HCT116 (cell line): ENCODE measurements around the gene TCF19.

ENCODE experiments used
- ATF3 ChIP-seq: IDR thresholded peaks from 2 replicates; pipeline ENCODE4 v1.6.1; 2012
- CTCF ChIP-seq, 3 experiments: fragments of 200-600 bp in 1 of 3; sonication (generic) in 1 of 3; IDR thresholded peaks in 2 of 3; conservative IDR thresholded peaks in 1 of 3; 2 replicates each; pipeline ENCODE4 v1.5.1; 2012 to 2017; ENCODE audit warnings: low read depth in 2 of 3, low read length in 2 of 3, antibody characterized with exemption in 1 of 3, borderline replicate concordance in 1 of 3, control low read depth in 1 of 3, mild to moderate bottlenecking in 1 of 3, mixed read lengths in 1 of 3, mixed run types in 1 of 3, moderate library complexity in 1 of 3; ENCODE audit not compliant: insufficient read depth in 1 of 3
- POLR2A ChIP-seq: IDR thresholded peaks from 2 replicates; pipeline ENCODE4 v1.7.0; 2011; ENCODE audit warnings: borderline replicate concordance; ENCODE audit not compliant: insufficient read depth, insufficient read length; ENCODE audit errors: extremely low read depth
- POLR2AphosphoS5 ChIP-seq: IDR thresholded peaks from 2 replicates; pipeline ENCODE4 v1.6.1; 2011; ENCODE audit warnings: mild to moderate bottlenecking, low read depth, low read length, moderate library complexity
- SP1 ChIP-seq: IDR thresholded peaks from 2 replicates; pipeline ENCODE4 v1.6.1; 2012; ENCODE audit warnings: low read depth
- ZFX ChIP-seq: fragments of 450-650 bp; IDR thresholded peaks from 2 replicates; pipeline ENCODE4 v1.6.1; 2017
- TF ChIP-seq, protein P1 (sequence below): IDR thresholded peaks from 2 replicates; pipeline ENCODE4 v1.6.1; 2011; ENCODE audit warnings: mild to moderate bottlenecking, low read length, moderate library complexity; ENCODE audit not compliant: insufficient replicate concordance; ENCODE audit errors: extremely low read depth
- TF ChIP-seq, protein P2 (sequence below): IDR thresholded peaks from 2 replicates; pipeline ENCODE4 v1.6.1; 2012

DNA sequence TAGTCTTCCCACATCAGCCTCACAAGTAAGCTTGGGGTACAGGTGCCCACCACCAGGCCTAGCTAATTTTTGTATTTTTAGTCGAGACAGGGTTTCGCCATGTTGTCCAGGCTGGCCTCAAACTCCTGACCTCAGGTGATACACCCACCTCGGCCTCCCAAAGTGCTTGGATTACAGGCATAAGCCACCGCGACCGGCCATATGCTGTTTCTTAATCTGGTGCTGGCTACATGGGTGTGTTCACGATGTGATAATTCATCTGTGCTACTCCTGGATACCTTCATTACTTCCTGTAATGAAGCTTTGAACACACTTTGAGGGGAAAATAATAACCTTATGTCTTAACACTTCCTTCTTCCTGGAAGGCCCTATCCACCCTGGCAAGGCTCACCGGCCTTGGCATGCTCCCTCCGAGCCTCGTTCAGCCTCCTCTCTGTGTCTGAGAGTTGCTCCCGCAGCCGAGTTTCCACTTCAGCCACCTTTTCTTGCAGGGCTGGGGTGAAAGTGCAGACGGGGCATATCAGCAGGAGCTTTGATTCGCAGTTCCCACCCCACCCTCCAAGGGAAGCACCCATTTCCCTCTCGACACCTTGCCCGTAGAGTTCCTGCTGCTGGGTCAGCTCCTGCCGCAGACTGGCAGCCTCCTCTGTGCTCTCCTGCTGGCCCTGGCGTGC lies 14.0 kb upstream of the TCF19 start:
- TF ChIP-seq SP1 = no peak
- TF ChIP-seq CTCF (IDR thresholded peaks at IDR 0.05 in 2 of 3, conservative IDR thresholded peaks at IDR 0.05 in 1 of 3; ENCODE audit: borderline replicate concordance in 1 of 3, insufficient read depth in 1 of 3, low read depth in 2 of 3, low read length in 2 of 3) = no peak
- no peak for TF ChIP-seq POLR2A
- TF ChIP-seq POLR2AphosphoS5 = no peak
- TF ChIP-seq ZFX = no peak
- TF ChIP-seq ATF3 = no peak
- TF ChIP-seq, protein P1, sequence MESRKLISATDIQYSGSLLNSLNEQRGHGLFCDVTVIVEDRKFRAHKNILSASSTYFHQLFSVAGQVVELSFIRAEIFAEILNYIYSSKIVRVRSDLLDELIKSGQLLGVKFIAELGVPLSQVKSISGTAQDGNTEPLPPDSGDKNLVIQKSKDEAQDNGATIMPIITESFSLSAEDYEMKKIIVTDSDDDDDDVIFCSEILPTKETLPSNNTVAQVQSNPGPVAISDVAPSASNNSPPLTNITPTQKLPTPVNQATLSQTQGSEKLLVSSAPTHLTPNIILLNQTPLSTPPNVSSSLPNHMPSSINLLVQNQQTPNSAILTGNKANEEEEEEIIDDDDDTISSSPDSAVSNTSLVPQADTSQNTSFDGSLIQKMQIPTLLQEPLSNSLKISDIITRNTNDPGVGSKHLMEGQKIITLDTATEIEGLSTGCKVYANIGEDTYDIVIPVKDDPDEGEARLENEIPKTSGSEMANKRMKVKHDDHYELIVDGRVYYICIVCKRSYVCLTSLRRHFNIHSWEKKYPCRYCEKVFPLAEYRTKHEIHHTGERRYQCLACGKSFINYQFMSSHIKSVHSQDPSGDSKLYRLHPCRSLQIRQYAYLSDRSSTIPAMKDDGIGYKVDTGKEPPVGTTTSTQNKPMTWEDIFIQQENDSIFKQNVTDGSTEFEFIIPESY = no peak
- TF ChIP-seq, protein P2, sequence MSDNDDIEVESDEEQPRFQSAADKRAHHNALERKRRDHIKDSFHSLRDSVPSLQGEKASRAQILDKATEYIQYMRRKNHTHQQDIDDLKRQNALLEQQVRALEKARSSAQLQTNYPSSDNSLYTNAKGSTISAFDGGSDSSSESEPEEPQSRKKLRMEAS = no peak
